ENCODE data around the gene C14orf180.

DNA sequence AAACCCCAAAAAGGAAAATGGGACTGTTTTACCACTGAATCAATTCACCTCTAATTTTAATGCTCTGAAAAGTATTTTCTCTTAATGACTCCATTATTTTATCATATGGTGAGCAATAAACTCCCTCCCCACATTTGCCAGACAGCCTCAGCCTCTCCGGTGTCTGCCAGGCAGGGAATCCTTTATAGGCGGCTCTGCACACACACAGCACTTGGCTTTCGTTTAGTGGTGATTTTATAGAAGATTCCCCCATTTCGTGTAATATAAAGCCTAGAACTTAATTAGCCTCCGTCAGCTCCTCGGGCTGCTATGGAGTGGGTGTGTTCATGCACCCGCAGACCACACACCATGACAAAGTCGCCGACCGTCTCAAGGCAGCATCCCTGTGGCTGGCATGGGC lies 10.1 kb upstream of the C14orf180 start:
- TF ChIP-seq, protein P1, sequence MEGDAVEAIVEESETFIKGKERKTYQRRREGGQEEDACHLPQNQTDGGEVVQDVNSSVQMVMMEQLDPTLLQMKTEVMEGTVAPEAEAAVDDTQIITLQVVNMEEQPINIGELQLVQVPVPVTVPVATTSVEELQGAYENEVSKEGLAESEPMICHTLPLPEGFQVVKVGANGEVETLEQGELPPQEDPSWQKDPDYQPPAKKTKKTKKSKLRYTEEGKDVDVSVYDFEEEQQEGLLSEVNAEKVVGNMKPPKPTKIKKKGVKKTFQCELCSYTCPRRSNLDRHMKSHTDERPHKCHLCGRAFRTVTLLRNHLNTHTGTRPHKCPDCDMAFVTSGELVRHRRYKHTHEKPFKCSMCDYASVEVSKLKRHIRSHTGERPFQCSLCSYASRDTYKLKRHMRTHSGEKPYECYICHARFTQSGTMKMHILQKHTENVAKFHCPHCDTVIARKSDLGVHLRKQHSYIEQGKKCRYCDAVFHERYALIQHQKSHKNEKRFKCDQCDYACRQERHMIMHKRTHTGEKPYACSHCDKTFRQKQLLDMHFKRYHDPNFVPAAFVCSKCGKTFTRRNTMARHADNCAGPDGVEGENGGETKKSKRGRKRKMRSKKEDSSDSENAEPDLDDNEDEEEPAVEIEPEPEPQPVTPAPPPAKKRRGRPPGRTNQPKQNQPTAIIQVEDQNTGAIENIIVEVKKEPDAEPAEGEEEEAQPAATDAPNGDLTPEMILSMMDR (IDR thresholded peaks at IDR 0.05; ENCODE audit: low read depth, low read length): no peak
- no peak for TF ChIP-seq EZH2phosphoT487 (IDR thresholded peaks at IDR 0.05; ENCODE audit: low read depth)

All from OCI-LY3 (cell line).